Measurements from ENCODE around the gene TTC21B. TPM values are rescaled to one million over a fixed set of nuclear protein-coding genes. Genes with fewer than 3 reads are reported as not detected.

TTC21B gene
- polyA plus RNA-seq, 1 donor from 2014 or later: 5.5 TPM

DNA sequence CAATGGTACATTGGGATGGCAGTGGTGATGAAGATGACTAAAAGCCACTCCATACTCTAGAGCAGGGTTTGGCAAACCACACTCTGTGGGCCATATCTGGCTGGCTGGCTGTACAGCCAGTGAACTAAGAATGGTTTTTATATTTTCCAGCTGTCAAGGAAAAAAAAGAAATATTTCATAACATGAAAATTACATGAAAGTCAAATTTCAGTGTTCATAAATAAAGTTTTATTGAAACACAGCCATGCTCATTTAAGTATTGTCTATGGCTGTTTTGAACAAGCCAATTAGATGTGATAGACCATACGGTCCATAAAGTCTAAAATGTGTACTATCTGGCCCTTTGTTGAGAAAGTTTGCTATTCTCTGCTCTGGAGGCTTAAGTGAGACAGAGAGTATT lies 1.5 kb downstream of the TTC21B start:
- Mint-ChIP-seq H3K36me3 (no peaks in the 10 kb centered on the region), H3K4me3 (no peak overlapping the region), H3K4me1 (peaks cover 2 to 11% (median 6%) of the 10 kb centered on the region in 3 donors), H3K9me3 (no peaks in the 10 kb centered on the region), H3K27ac (no peak overlapping the region), H3K27me3 (no peaks in the 10 kb centered on the region)

DNA sequence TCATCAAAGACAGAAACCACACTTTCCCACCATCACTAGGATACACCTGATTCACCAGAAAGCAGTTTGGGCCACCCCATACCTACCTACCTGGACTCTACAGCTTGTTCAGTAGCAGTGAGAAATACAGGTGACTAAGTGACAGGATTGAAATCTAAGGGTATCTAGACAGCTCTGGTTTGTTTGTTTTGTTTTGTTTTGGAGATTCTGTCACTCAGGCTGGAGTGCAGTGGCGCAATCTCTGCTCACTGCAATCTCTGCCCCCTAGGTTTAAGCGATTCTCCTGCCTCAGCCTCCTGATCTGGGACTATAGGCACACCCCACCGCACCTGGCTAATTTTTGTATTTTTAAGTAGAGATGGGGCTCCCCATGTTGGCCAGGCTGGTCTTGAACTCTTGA lies 3.1 kb downstream of the TTC21B start:
- Mint-ChIP-seq H3K27me3 (no peaks in the 10 kb centered on the region), H3K4me1 (peaks cover 0 to 10% (median 3%) of the 10 kb centered on the region in 3 donors), H3K9me3 (no peaks in the 10 kb centered on the region), H3K27ac (no peak overlapping the region), H3K36me3 (no peaks in the 10 kb centered on the region), H3K4me3 (no peak overlapping the region)

GRCh38 chr2:165941827-165942226 lies 11.7 kb downstream of the TTC21B start:
- Mint-ChIP-seq H3K27me3 (no peaks in the 10 kb centered on the region), H3K9me3 (no peaks in the 10 kb centered on the region), H3K4me1 (no peaks in the 10 kb centered on the region), H3K27ac (no peak overlapping the region), H3K4me3 (no peak overlapping the region), H3K36me3 (peaks cover 12% of the 10 kb centered on the region)

- Mint-ChIP-seq H3K9me3 (no peaks in the 10 kb centered on the region), H3K4me3 (no peak overlapping the region), H3K36me3 (peaks cover 12% of the 10 kb centered on the region), H3K27ac (peak overlapping the region in 1 of 3 donors; percentile 48), H3K27me3 (no peaks in the 10 kb centered on the region), H3K4me1 (no peaks in the 10 kb centered on the region)
Measured at GRCh38 chr2:165938237-165938636, 15.3 kb downstream of the TTC21B start.

DNA sequence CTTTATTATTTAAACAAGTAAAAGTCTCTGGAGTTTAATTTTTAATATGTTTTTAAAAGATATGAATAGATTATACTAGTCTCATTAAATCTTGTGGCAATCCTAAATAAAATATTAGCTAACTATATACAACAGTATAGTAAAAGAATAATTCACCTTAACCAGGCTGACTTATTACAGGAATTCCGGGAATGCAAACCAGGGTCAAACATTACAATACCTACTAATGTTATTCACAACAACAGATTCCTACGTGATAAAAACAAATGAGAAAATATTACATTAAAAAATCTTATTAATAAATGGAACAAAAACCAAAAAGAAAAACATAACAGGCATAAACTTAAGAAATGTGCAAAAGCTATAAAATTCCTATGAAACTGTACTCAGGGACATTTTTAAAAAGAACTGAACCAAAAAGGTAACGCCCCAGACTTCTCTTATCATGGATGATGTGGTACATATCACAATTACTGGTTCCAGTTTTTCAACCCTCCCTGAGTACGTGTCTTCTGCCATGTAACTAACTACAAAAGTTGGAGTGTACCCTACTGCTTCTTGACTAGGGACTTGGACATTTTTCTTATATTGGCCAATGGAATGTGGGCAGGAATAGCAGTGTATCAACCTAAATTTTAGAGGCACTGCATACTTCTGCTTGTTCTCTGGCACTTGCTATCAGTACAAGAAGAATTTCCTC lies 20.2 kb downstream of the TTC21B start:
- Mint-ChIP-seq H3K27ac (no peak overlapping the region), H3K4me1 (no peaks in the 10 kb centered on the region), H3K9me3 (no peaks in the 10 kb centered on the region), H3K27me3 (no peaks in the 10 kb centered on the region), H3K36me3 (peaks cover 12% of the 10 kb centered on the region), H3K4me3 (no peak overlapping the region)

DNA sequence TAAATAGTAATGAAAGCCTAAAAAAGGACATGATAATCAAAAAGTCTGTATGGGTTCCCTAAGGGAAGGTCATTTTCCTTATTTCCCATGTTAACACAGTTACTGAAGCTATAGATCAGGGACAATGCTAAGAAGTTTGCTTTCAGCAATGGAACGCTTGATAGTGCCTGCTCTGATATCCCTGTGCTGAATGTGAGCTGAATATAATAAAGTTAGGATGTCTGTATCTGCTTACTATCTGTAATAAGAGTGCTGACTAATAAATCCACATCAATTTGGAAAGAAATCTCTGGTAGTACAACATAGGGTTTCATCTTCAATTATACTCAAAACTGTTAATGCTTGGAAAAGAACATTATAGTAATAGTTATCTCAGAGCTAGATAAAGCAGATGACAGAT lies 25.8 kb downstream of the TTC21B start:
- H3K36me3 Mint-ChIP-seq: peaks cover 12% of the 10 kb centered on the region
- no peaks in the 10 kb centered on the region for H3K9me3 Mint-ChIP-seq
- no peaks in the 10 kb centered on the region for H3K27me3 Mint-ChIP-seq
- H3K27ac Mint-ChIP-seq: no peak overlapping the region
- no peak overlapping the region for H3K4me3 Mint-ChIP-seq
- no peaks in the 10 kb centered on the region for H3K4me1 Mint-ChIP-seq

DNA sequence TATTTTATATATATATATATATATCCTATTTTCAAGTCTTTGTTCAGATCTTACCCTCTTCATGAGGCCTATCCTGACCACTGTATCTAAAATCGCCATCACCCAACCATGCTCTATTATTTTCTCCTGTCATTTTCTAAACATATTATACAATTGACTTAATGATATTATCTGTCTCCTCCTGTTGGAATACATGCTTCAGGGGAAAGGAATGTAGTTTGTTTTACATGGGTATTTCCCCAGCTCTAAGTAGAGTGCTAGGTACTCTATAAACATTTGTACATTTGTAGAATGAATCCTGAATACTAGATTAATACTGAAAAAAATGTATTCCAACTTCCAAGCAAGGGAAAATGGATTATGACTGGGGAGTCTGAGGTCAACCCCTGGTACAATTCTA lies 26.2 kb downstream of the TTC21B start:
- Mint-ChIP-seq H3K27me3 (no peaks in the 10 kb centered on the region), H3K4me1 (no peaks in the 10 kb centered on the region), H3K4me3 (no peak overlapping the region), H3K27ac (no peak overlapping the region), H3K9me3 (no peaks in the 10 kb centered on the region), H3K36me3 (peaks cover 12% of the 10 kb centered on the region)

GRCh38 chr2:165924946-165925345 lies 28.6 kb downstream of the TTC21B start:
- Mint-ChIP-seq H3K27ac (no peak overlapping the region), H3K4me1 (no peaks in the 10 kb centered on the region), H3K9me3 (no peaks in the 10 kb centered on the region), H3K4me3 (no peak overlapping the region), H3K36me3 (peaks cover 10% of the 10 kb centered on the region), H3K27me3 (no peaks in the 10 kb centered on the region)

GRCh38 chr2:165920748-165921147 lies 32.8 kb downstream of the TTC21B start:
- Mint-ChIP-seq H3K9me3 (no peaks in the 10 kb centered on the region), H3K27ac (no peak overlapping the region), H3K36me3 (peaks cover 2% of the 10 kb centered on the region), H3K4me3 (no peak overlapping the region), H3K27me3 (no peaks in the 10 kb centered on the region), H3K4me1 (no peaks in the 10 kb centered on the region)

DNA sequence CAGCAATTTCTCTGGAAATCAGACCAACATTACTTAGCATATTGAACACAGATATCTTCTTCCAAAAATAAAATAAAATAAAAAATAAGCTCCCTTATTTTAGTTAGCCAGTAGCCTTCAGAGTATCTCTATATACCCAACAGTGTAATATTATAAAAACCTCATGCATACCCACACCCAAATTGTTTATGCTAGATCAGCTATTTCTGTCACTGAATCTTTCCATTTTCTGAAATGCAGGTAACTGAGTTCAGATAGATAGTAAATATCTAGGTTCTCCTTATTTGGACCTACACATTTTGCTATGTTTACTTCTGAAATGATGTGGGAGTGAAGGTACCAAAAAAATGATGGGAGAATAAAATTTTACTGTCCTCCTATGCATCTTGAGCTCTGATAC lies 39.9 kb downstream of the TTC21B start:
- H3K4me1 Mint-ChIP-seq: no peaks in the 10 kb centered on the region
- H3K9me3 Mint-ChIP-seq: no peaks in the 10 kb centered on the region
- no peaks in the 10 kb centered on the region for H3K27me3 Mint-ChIP-seq
- H3K36me3 Mint-ChIP-seq: peaks cover 4% of the 10 kb centered on the region
- H3K4me3 Mint-ChIP-seq: no peak overlapping the region
- H3K27ac Mint-ChIP-seq: no peak overlapping the region

GRCh38 chr2:165911981-165912380 lies 41.6 kb downstream of the TTC21B start:
- H3K4me3 Mint-ChIP-seq: no peak overlapping the region
- peaks cover 7% of the 10 kb centered on the region for H3K36me3 Mint-ChIP-seq
- no peaks in the 10 kb centered on the region for H3K4me1 Mint-ChIP-seq
- no peaks in the 10 kb centered on the region for H3K9me3 Mint-ChIP-seq
- H3K27me3 Mint-ChIP-seq: no peaks in the 10 kb centered on the region
- no peak overlapping the region for H3K27ac Mint-ChIP-seq

- no peak overlapping the region for H3K27ac Mint-ChIP-seq
- no peaks in the 10 kb centered on the region for H3K9me3 Mint-ChIP-seq
- H3K27me3 Mint-ChIP-seq: no peaks in the 10 kb centered on the region
- no peak overlapping the region for H3K4me3 Mint-ChIP-seq
- H3K4me1 Mint-ChIP-seq: no peaks in the 10 kb centered on the region
- peaks cover 7% of the 10 kb centered on the region for H3K36me3 Mint-ChIP-seq
Measured at GRCh38 chr2:165911231-165911630, 42.3 kb downstream of the TTC21B start.

DNA sequence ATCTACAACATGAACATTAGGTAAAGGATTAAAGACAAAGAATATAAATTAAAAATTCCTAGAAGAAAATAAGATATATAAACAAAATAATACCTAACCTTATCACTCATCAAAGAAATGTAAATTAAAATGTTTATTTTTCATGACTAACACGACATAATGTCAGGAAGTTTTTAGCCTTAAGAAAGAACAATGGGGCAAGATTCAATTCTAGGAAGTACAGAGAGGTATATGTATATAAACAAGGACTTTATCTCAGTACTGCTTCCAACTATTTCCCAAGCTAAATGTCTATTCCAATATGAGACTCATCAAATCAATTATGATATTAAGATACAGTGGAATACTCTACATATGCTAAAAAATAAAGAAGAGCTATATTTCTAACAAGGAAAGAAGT lies 44.1 kb downstream of the TTC21B start:
- Mint-ChIP-seq H3K27ac (no peak overlapping the region), H3K27me3 (no peaks in the 10 kb centered on the region), H3K9me3 (no peaks in the 10 kb centered on the region), H3K4me3 (no peak overlapping the region), H3K4me1 (no peaks in the 10 kb centered on the region), H3K36me3 (peaks cover 9% of the 10 kb centered on the region)

- Mint-ChIP-seq H3K36me3 (peaks cover 11% of the 10 kb centered on the region), H3K4me3 (no peak overlapping the region), H3K27me3 (no peaks in the 10 kb centered on the region), H3K9me3 (no peaks in the 10 kb centered on the region), H3K4me1 (peaks cover 0 to 8% (median 4%) of the 10 kb centered on the region in 3 donors), H3K27ac (no peak overlapping the region)
Measured at GRCh38 chr2:165905854-165906253, 47.7 kb downstream of the TTC21B start.

DNA sequence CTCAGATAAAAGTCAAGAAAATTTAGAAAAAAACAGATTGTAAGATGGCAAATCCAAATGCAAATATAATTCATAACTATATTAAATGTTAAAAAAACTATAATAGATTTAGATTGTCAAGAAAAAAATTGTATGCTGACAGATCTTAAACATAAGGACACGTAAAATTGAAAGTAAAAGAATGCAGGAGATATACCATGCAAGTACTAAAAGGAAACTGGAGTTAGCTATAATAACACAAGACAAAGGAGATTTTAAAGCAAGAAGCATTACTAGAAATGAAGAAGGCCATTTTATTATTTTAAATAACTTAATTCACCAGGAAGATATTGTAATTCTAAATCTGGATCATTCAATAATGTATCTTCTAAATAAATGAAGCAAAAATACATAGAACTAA lies 48.3 kb downstream of the TTC21B start:
- no peak overlapping the region for H3K4me3 Mint-ChIP-seq
- no peak overlapping the region for H3K27ac Mint-ChIP-seq
- H3K27me3 Mint-ChIP-seq: no peaks in the 10 kb centered on the region
- H3K4me1 Mint-ChIP-seq: peaks cover 0 to 8% (median 4%) of the 10 kb centered on the region in 3 donors
- no peaks in the 10 kb centered on the region for H3K9me3 Mint-ChIP-seq
- H3K36me3 Mint-ChIP-seq: peaks cover 13% of the 10 kb centered on the region

GRCh38 chr2:165904432-165904831 lies 49.1 kb downstream of the TTC21B start:
- Mint-ChIP-seq H3K4me3 (no peak overlapping the region), H3K4me1 (peaks cover 0 to 8% (median 4%) of the 10 kb centered on the region in 3 donors), H3K27ac (no peak overlapping the region), H3K9me3 (no peaks in the 10 kb centered on the region), H3K36me3 (peaks cover 16% of the 10 kb centered on the region), H3K27me3 (no peaks in the 10 kb centered on the region)
